HG02938 (cell line): ENCODE results near the gene TBX2.

Experiments
- ATAC-seq: cut with Tn5 transposase; IDR thresholded peaks from one replicate; pipeline ENCODE4 v1.9.1; 2021; ENCODE audit warnings: mild to moderate bottlenecking, moderate library complexity; ENCODE audit not compliant: unreplicated experiment

TBX2 gene

GRCh38 chr17:61400066-61400716 is 548 bp downstream of the TBX2 start:
- ATAC-seq: no peak

GRCh38 chr17:61400717-61401388 is 1.2 kb downstream of the TBX2 start:
- no peak for ATAC-seq

DNA sequence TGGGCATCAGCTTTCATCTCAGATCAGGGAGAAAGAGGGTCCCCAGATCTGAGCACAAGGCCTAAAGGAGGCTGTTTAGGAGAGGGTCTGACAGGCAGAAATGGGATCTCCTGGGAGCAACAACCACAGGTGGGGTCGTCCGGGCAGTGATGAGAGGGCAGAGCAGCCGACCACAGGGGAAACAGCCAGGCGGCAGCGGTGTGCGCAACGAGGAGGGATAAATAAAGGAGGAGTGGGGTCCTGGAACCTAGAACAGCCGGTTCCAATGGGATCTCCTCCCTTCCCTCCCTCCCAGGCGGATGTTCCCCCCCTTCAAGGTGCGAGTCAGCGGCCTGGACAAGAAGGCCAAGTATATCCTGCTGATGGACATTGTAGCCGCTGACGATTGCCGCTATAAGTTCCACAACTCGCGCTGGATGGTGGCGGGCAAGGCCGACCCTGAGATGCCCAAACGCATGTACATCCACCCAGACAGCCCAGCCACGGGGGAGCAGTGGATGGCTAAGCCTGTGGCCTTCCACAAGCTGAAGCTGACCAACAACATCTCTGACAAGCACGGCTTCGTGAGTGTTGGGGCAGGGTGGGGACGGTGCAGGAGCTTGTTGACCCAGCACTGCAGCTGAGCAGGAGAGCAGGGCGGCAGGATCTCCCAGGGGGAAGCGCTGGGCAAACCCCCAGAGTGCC is 1.9 kb downstream of the TBX2 start:
- ATAC-seq: no peak

- ATAC-seq: no peak
Measured at GRCh38 chr17:61402073-61402541, 2.5 kb downstream of the TBX2 start.

DNA sequence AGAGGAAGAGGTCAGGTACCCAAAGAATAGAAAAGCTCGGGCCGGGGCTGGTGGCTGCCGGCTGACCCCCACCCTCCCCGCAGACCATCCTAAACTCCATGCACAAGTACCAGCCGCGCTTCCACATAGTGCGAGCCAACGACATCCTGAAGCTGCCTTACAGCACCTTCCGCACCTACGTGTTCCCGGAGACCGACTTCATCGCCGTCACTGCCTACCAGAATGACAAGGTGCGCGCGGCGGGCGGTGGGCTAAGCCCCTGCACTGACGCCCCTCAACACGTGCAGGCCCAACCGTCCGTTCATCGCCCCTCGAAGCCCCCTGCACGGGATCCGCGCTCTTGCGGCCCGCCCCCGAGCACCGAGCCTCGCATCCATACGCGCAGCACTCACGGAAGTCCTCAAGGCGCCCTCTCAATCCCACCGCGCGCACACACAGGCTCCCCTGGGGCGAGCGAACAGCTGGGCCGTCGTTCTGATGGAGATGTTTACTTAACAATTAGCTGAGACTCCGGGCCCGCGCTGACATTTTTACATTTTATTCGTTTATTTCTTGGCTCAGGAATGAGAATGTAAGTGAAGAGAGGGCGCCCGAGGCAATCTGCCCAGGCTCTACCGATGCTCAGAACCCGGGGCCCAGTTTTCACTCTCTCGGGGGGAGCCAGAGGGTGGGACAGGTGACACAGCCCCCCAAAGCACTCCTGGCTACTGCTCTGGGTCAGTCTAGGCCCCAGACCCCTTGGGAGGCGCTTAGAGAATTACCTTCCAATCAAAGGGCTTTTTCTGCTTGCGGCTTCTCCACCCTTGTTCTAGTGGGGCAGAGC is 3.5 kb downstream of the TBX2 start:
- ATAC-seq: no peak

- no peak for ATAC-seq
Measured at GRCh38 chr17:61403801-61404662, 4.4 kb downstream of the TBX2 start.

DNA sequence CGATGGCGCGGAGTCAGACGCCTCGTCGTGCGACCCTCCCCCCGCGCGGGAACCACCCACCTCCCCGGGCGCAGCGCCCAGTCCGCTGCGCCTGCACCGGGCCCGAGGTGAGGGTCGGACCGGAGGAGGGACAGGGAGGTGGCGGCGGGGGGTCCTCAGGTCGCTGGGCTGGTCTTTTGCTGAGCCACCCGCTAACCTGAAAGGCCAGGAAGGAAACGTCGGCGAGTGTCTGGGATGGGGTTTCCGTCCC is 4.9 kb downstream of the TBX2 start:
- ATAC-seq: no peak

DNA sequence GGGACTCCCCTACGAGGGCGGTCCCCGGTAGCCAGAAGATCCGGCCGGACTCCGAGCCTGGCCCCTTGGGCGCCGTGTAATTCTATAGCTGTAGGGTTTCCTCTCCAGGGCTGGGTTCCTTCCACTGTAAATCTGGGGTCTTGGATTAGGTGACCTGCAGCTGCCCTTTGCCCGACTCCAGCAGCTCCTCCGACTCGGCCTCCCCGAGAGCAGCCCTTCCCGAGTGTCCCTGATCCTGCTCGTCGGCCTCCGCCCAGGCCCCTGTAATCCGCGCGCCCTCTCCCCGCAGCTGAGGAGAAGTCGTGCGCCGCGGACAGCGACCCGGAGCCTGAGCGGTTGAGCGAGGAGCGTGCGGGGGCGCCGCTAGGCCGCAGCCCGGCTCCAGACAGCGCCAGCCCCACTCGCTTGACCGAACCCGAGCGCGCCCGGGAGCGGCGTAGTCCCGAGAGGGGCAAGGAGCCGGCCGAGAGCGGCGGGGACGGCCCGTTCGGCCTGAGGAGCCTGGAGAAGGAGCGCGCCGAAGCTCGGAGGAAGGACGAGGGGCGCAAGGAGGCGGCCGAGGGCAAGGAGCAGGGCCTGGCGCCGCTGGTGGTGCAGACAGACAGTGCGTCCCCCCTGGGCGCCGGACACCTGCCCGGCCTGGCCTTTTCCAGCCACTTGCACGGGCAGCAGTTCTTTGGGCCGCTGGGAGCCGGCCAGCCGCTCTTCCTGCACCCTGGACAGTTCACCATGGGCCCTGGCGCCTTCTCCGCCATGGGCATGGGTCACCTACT is 5.5 kb downstream of the TBX2 start:
- no peak for ATAC-seq

GRCh38 chr17:61405686-61406536 is 6.3 kb downstream of the TBX2 start:
- no peak for ATAC-seq

DNA sequence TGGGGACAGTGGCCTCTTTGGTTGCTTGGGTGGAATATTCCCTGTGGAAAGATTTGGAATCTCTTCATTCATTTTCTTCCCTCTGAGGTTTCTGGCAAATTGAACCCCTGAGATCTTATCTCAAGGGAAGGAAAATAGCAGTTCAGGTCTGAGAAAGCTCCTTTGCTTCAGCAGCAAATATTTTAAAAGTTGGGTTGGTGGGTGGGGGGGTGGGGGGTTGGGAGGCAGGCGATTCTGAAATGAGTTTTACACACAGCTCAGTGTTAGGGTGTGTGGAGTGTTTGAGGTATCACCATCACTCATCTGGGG is 6.8 kb downstream of the TBX2 start:
- no peak for ATAC-seq

GRCh38 chr17:61406971-61407911 is 7.6 kb downstream of the TBX2 start:
- no peak for ATAC-seq

GRCh38 chr17:61408151-61409041 is 8.8 kb downstream of the TBX2 start:
- ATAC-seq: no peak

DNA sequence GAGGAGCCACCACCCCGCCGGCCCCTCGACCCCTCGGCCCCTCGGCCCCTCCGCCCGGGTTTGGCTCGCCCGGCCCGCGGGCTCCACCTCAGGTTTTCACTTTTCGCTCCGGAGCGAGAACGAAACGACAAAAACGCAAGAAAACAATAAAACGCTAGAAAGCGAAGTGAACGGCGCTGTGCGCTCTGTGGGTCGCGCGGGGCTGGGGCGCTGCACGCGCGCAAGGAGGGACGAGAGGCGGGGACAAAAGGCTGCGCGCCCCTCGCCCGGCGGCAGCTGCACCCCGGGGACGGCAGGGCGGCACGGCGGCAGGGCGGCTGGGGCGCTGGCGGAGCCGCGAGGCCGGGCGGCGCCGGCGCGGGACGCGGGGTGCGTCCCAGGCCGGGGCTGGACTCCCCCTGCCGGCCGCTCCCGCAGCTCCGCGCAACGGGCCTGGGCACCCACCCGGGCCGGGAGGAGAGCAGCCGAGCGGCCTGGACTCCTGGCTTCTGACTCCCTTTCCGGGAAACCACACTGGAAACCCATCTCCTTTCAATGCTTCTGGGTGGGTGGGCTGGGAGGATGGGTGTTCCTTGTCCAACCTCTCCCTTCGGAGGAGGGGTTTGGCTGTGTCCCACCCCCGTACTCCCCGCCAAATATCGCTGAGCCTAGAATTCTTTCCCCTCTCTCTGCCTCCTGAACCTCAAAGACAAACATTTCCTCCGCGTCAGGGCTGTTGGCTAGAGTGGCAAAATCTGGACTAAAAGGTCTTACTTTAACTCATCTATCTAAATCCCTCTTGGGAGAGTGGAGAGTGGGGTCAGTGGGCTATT is 9.9 kb downstream of the TBX2 start:
- no peak for ATAC-seq

GRCh38 chr17:61410141-61411010 is 10.7 kb downstream of the TBX2 start:
- ATAC-seq: no peak

GRCh38 chr17:61411011-61411260 is 11.3 kb downstream of the TBX2 start:
- no peak for ATAC-seq
